CD14-positive monocyte (primary cell): ENCODE results near the gene SOS1. TPM values are rescaled to one million over a fixed set of nuclear protein-coding genes. Genes with fewer than 3 reads are reported as not detected.

Source experiments
- DNase-seq, 3 donors: peaks; one replicate each; pipeline ENCODE4 v3.0.0-alpha.2; 2011 to 2022
- H2AFZ ChIP-seq: 2 replicates; pipeline ENCODE4 v1.6.0; 2012; ENCODE audit warnings: mild to moderate bottlenecking, low read depth, low read length, inconsistent platforms; ENCODE audit not compliant: insufficient read depth, poor library complexity, severe bottlenecking
- H3K27ac ChIP-seq, 2 donors: 1 replicate in 1 of 2; 2 replicates in 1 of 2; pipeline ENCODE4 v1.5.1; 2012 to 2013; ENCODE audit warnings: low read length in 2 of 2, control low read depth in 1 of 2, inconsistent platforms in 1 of 2, low read depth in 1 of 2, mild to moderate bottlenecking in 1 of 2
- H3K27me3 ChIP-seq, 2 donors: one replicate each; pipeline versions ENCODE4 v1.6.0 to v1.6.1; 2011 to 2013; ENCODE audit warnings: low read length in 2 of 2; ENCODE audit not compliant: control insufficient read depth in 2 of 2, insufficient read depth in 2 of 2
- H3K36me3 ChIP-seq, 2 donors: replicated peaks in 1 of 2; 1 replicate in 1 of 2; 2 replicates in 1 of 2; pipeline versions ENCODE4 v1.5.1 to v1.6.1; 2012 to 2013; ENCODE audit warnings: low read length in 2 of 2, control low read depth in 1 of 2, inconsistent platforms in 1 of 2, mild to moderate bottlenecking in 1 of 2; ENCODE audit not compliant: insufficient read depth in 2 of 2, control insufficient read depth in 1 of 2
- H3K4me1 ChIP-seq, 2 donors: 1 replicate in 1 of 2; 2 replicates in 1 of 2; pipeline versions ENCODE4 v1.5.1 to v1.6.1; 2012 to 2013; ENCODE audit warnings: low read length in 2 of 2, control low read depth in 1 of 2, inconsistent platforms in 1 of 2, mild to moderate bottlenecking in 1 of 2, moderate library complexity in 1 of 2; ENCODE audit not compliant: insufficient read depth in 2 of 2, control insufficient read depth in 1 of 2
- H3K4me2 ChIP-seq: replicated peaks from 2 replicates; pipeline ENCODE3; 2012; ENCODE audit warnings: low read length, moderate library complexity, mild to moderate bottlenecking; ENCODE audit not compliant: poor library complexity, severe bottlenecking; ENCODE audit errors: extremely low read depth
- H3K4me3 ChIP-seq, 3 experiments: fragments of 200-600 bp in 1 of 3; sonication (generic) in 1 of 3; replicated peaks in 1 of 3; 1 replicate in 2 of 3; 2 replicates in 1 of 3; pipeline ENCODE4 v1.5.1; 2011 to 2013; ENCODE audit warnings: low read length in 3 of 3, mild to moderate bottlenecking in 3 of 3, control low read depth in 2 of 3, low read depth in 2 of 3, inconsistent platforms in 1 of 3, moderate library complexity in 1 of 3
- H3K79me2 ChIP-seq: 2 replicates; pipeline ENCODE4 v1.6.0; 2012; ENCODE audit warnings: mild to moderate bottlenecking, control low read depth, inconsistent platforms, low read length, moderate library complexity; ENCODE audit not compliant: insufficient read depth
- H3K9ac ChIP-seq: 2 replicates; pipeline ENCODE4 v1.6.0; 2017; ENCODE audit warnings: low read length, mild to moderate bottlenecking; ENCODE audit not compliant: insufficient read depth, poor library complexity, severe bottlenecking
- H3K9me3 ChIP-seq, 2 donors: replicated peaks in 1 of 2; 1 replicate in 1 of 2; 2 replicates in 1 of 2; pipeline versions ENCODE4 v1.5.1 to v1.6.1; 2012 to 2013; ENCODE audit warnings: low read length in 2 of 2, control low read depth in 1 of 2; ENCODE audit not compliant: control insufficient read depth in 1 of 2, insufficient read depth in 1 of 2
- H4K20me1 ChIP-seq: 2 replicates; pipeline ENCODE4 v1.6.0; 2012; ENCODE audit warnings: mild to moderate bottlenecking, low read length, control low read depth, moderate library complexity; ENCODE audit not compliant: insufficient read depth
- H3K27ac Mint-ChIP-seq, 7 donors: one replicate each; pipeline ENCODE4 v1.8.0; 2020; ENCODE audit warnings: mild to moderate bottlenecking in 7 of 7, mixed read lengths in 7 of 7, moderate library complexity in 6 of 7, inconsistent platforms in 2 of 7
- H3K27me3 Mint-ChIP-seq, 3 donors: one replicate each; pipeline ENCODE4 v1.8.0; 2021 to 2022; ENCODE audit warnings: low read depth in 3 of 3, mild to moderate bottlenecking in 3 of 3, mixed read lengths in 3 of 3, moderate library complexity in 3 of 3, inconsistent platforms in 1 of 3
- H3K36me3 Mint-ChIP-seq, 2 donors: one replicate each; pipeline ENCODE4 v1.8.0; 2020; ENCODE audit warnings: mixed read lengths in 2 of 2, inconsistent platforms in 1 of 2, mild to moderate bottlenecking in 1 of 2
- H3K4me1 Mint-ChIP-seq: one replicate; pipeline ENCODE4 v1.8.0; 2020; ENCODE audit warnings: mild to moderate bottlenecking, mixed read lengths
- H3K4me3 Mint-ChIP-seq, 2 donors: one replicate each; pipeline ENCODE4 v1.8.0; 2020; ENCODE audit warnings: mild to moderate bottlenecking in 2 of 2, mixed read lengths in 2 of 2, moderate library complexity in 1 of 2
- H3K9me3 Mint-ChIP-seq, 7 donors: one replicate each; pipeline ENCODE4 v1.8.0; 2020 to 2022; ENCODE audit warnings: mixed read lengths in 7 of 7, mild to moderate bottlenecking in 6 of 7, moderate library complexity in 6 of 7, inconsistent platforms in 2 of 7
- WGBS: methylation state at CpG from one replicate; pipeline ENCODE4 v1.1.5; 2013; ENCODE audit warnings: missing lambda C conversion rate; ENCODE audit not compliant: insufficient coverage; 5-methylcytosine and 5-hydroxymethylcytosine counted together
- intact Hi-C, 2 donors: fragments of 100-400 bp; cut with micrococcal nuclease; formaldehyde crosslinking; loops; one replicate each; pipeline versions ENCODE4 v1.15.0 to v1.15.1; 2023
- polyA plus RNA-seq, 3 donors: library from polyadenylated mRNA; depleted of rRNA in 1 of 3; unstranded in 2 of 3; stranded (reverse) in 1 of 3; fragments of 300-500 nt in 2 of 3; fragments of >200 nt in 1 of 3; fragmentation: Illumina TruSeq in 2 of 3; gene quantifications; 1 replicate in 2 of 3; 2 replicates in 1 of 3; pipeline ENCODE4 v1.2.3, GENCODE V29; 2012 to 2021
- TF ChIP-seq, protein P1 (sequence below): fragments of 200-600 bp; IDR thresholded peaks from one replicate; pipeline ENCODE4 v1.8.0; 2022; ENCODE audit warnings: antibody characterized with exemption, mild to moderate bottlenecking

The SOS1 gene
- polyA plus RNA-seq, 3 donors = 5.3 to 15.6 (median 7.7) TPM

DNA sequence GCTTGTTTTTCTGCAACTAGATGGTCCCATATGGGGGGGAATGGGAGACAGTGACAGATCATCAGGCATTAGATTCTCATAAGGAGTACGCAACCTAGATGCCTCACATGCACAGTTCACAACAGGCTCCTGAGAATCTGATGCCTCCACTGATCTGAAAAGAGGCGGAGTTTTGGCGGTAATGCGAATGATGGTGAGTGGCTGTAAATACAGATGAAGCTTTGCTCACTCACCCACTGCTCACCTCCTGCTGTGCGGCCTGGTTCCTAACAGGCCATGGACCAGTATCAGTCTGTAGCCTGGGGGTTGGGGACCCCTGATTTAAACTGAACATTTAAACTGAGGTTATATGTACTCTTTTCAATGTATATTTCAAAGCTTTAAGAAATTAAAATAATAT is 40.7 kb downstream of the SOS1 start:
- Mint-ChIP-seq H3K4me3 (no peak overlapping the region), H3K27ac (no peak overlapping the region), H3K4me1 (peaks cover 14% of the 10 kb centered on the region), H3K36me3 (peaks cover under 1 to 3% of the 10 kb centered on the region in 2 donors), H3K27me3 (no peaks in the 10 kb centered on the region), H3K9me3 (no peaks in the 10 kb centered on the region)
- Histone ChIP-seq H3K4me1 (peaks cover 6 to 10% of the 10 kb centered on the region in 2 donors), H3K27me3 (no peaks in the 10 kb centered on the region), H3K27ac (no peak overlapping the region), H3K79me2 (peaks cover 87% of the 10 kb centered on the region), H3K9ac (no peak overlapping the region), H3K36me3 (no peaks in the 10 kb centered on the region), H3K4me2 (no peak overlapping the region), H2AFZ (no peak overlapping the region), H4K20me1 (peaks cover 78% of the 10 kb centered on the region), H3K9me3 (no peaks in the 10 kb centered on the region), H3K4me3 (no peak overlapping the region)
- WGBS = no CpG with 5 or more reads among the region's 5 CpGs
- TF ChIP-seq, protein P1, sequence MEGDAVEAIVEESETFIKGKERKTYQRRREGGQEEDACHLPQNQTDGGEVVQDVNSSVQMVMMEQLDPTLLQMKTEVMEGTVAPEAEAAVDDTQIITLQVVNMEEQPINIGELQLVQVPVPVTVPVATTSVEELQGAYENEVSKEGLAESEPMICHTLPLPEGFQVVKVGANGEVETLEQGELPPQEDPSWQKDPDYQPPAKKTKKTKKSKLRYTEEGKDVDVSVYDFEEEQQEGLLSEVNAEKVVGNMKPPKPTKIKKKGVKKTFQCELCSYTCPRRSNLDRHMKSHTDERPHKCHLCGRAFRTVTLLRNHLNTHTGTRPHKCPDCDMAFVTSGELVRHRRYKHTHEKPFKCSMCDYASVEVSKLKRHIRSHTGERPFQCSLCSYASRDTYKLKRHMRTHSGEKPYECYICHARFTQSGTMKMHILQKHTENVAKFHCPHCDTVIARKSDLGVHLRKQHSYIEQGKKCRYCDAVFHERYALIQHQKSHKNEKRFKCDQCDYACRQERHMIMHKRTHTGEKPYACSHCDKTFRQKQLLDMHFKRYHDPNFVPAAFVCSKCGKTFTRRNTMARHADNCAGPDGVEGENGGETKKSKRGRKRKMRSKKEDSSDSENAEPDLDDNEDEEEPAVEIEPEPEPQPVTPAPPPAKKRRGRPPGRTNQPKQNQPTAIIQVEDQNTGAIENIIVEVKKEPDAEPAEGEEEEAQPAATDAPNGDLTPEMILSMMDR = no peak
- DNase-seq = no peak
- intact Hi-C loops = no loop called here

DNA sequence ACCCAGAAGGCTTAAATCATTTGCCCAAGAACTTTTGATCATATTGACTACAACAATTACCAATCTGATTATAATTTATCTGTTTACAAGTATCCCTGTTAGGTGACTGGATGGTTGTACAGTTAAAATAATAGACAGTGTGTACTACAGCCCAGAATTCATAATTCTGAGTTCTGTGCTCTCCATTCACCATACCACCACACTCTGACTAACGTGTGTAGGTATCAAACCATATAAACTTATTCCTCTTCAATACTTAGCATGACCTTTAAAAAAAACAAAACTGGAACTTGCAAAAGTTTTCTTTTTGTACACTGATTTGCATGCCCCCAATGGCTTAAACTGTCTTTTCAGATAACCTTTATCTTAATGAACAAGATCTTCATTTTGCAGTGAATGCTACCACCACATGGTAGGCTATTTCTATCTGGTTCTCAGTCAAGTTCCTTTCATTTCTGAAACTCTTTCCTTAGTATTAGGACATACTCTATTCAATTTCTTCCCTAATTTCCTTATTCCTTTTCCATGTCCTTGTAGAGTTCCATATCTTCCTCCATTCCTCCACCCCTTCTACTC is 50.9 kb downstream of the SOS1 start:
- Histone ChIP-seq H3K79me2 (peaks cover 32% of the 10 kb centered on the region), H3K9ac (no peak overlapping the region), H3K4me1 (no peaks in the 10 kb centered on the region), H3K27me3 (no peaks in the 10 kb centered on the region), H2AFZ (no peak overlapping the region), H3K4me2 (no peak overlapping the region), H3K4me3 (no peak overlapping the region), H4K20me1 (peaks cover 71% of the 10 kb centered on the region), H3K36me3 (peaks cover 17 to 25% of the 10 kb centered on the region in 2 donors), H3K9me3 (no peaks in the 10 kb centered on the region), H3K27ac (no peak overlapping the region)
- H3K4me1 Mint-ChIP-seq = peaks cover 3% of the 10 kb centered on the region
- no peak overlapping the region for H3K27ac Mint-ChIP-seq
- WGBS = 100% methylated on average over 1 of the region's 1 CpG
- DNase-seq = no peak
- TF ChIP-seq, protein P1 = no peak
- H3K27me3 Mint-ChIP-seq = peaks cover 0 to 2% (median 0%) of the 10 kb centered on the region in 3 donors
- no peak overlapping the region for H3K4me3 Mint-ChIP-seq
- peaks cover 22 to 42% of the 10 kb centered on the region in 2 donors for H3K36me3 Mint-ChIP-seq
- intact Hi-C loops = loop anchor here in 1 of 2 donors (10.0 kb wide), 1 partner anchor 45 kb away; no protein-coding TSS in a partner anchor
- H3K9me3 Mint-ChIP-seq = no peaks in the 10 kb centered on the region
